GM23338 (cell line): Measurements from ENCODE around the gene PTBP3. TPM values are rescaled to one million over a fixed set of nuclear protein-coding genes. Genes with fewer than 3 reads are reported as not detected.

Experiments
- ATAC-seq: fragments of 200-7000 bp; cut with Tn5 transposase; 3 replicates; pipeline ENCODE4 v1.9.1; 2020
- DNase-seq: peaks from one replicate; pipeline ENCODE4 v3.0.0-alpha.2; 2015; ENCODE audit warnings: low spot score
- H2AFZ ChIP-seq: fragments of 200-600 bp; sonication (generic); 2 replicates; pipeline ENCODE4 v1.8.0; 2016; ENCODE audit warnings: antibody characterized with exemption, mild to moderate bottlenecking, moderate library complexity
- H3F3A ChIP-seq: fragments of 200-600 bp; sonication (generic); replicated peaks from 2 replicates; pipeline ENCODE4 v1.8.0; 2017; ENCODE audit warnings: antibody characterized with exemption, mixed run types, low read depth
- H3K27ac ChIP-seq: fragments of 200-600 bp; sonication (generic); 2 replicates; pipeline ENCODE4 v1.6.1; 2016; ENCODE audit warnings: low read depth
- H3K27me3 ChIP-seq: fragments of 200-600 bp; sonication (generic); 2 replicates; pipeline ENCODE4 v1.8.0; 2016; ENCODE audit warnings: mild to moderate bottlenecking, mixed run types, moderate library complexity; ENCODE audit not compliant: insufficient read depth
- H3K36me3 ChIP-seq: fragments of 200-600 bp; sonication (generic); 2 replicates; pipeline ENCODE4 v1.8.0; 2016; ENCODE audit warnings: mild to moderate bottlenecking; ENCODE audit not compliant: insufficient read depth
- H3K4me1 ChIP-seq: fragments of 200-600 bp; sonication (generic); 2 replicates; pipeline ENCODE4 v1.8.0; 2016; ENCODE audit warnings: mild to moderate bottlenecking, moderate library complexity; ENCODE audit not compliant: insufficient read depth
- H3K4me2 ChIP-seq: fragments of 200-600 bp; sonication (generic); 2 replicates; pipeline ENCODE4 v1.7.1; 2017; ENCODE audit warnings: mixed run types
- H3K4me3 ChIP-seq: fragments of 200-600 bp; sonication (generic); 2 replicates; pipeline ENCODE4 v1.6.1; 2016; ENCODE audit warnings: mixed run types
- H3K79me2 ChIP-seq: fragments of 200-600 bp; sonication (generic); replicated peaks from 2 replicates; pipeline ENCODE4 v1.8.0; 2017; ENCODE audit warnings: mild to moderate bottlenecking; ENCODE audit not compliant: insufficient read depth
- H3K9me2 ChIP-seq: fragments of 200-600 bp; sonication (generic); 2 replicates; pipeline ENCODE4 v1.8.0; 2017; ENCODE audit not compliant: insufficient read depth
- H4K20me1 ChIP-seq: fragments of 200-600 bp; sonication (generic); replicated peaks from 2 replicates; pipeline ENCODE4 v1.8.0; 2017; ENCODE audit warnings: mild to moderate bottlenecking; ENCODE audit not compliant: insufficient read depth
- H3K27ac Mint-ChIP-seq: 2 replicates; pipeline ENCODE4 v1.8.0; 2020; ENCODE audit warnings: inconsistent platforms, mild to moderate bottlenecking, moderate library complexity, mixed read lengths
- H3K27me3 Mint-ChIP-seq: 3 replicates; pipeline ENCODE4 v1.8.0; 2022; ENCODE audit warnings: low read depth, mild to moderate bottlenecking, moderate library complexity, mixed read lengths, inconsistent platforms; ENCODE audit not compliant: insufficient read depth, poor library complexity
- H3K36me3 Mint-ChIP-seq: 3 replicates; pipeline ENCODE4 v1.8.0; 2021; ENCODE audit warnings: low read depth, mild to moderate bottlenecking, inconsistent platforms, moderate library complexity, mixed read lengths
- H3K4me1 Mint-ChIP-seq: 3 replicates; pipeline ENCODE4 v1.8.0; 2020; ENCODE audit warnings: mild to moderate bottlenecking, inconsistent platforms, mixed read lengths
- H3K4me3 Mint-ChIP-seq: 3 replicates; pipeline ENCODE4 v1.8.0; 2021; ENCODE audit warnings: moderate library complexity, mild to moderate bottlenecking, inconsistent platforms, mixed read lengths
- H3K9me3 Mint-ChIP-seq: 3 replicates; pipeline ENCODE4 v1.8.0; 2020; ENCODE audit warnings: moderate library complexity, mild to moderate bottlenecking, inconsistent platforms, mixed read lengths
- CREB1 ChIP-seq: fragments of 250-450 bp; sonication (Bioruptor Pico); IDR thresholded peaks from 2 replicates; pipeline ENCODE4 v1.5.0; 2020; ENCODE audit warnings: low read depth, mild to moderate bottlenecking, moderate library complexity
- ETS1 ChIP-seq: IDR thresholded peaks from 2 replicates; pipeline ENCODE4 v1.6.1; 2016; ENCODE audit warnings: antibody characterized with exemption
- EZH2 ChIP-seq: fragments of 200-600 bp; sonication (generic); IDR thresholded peaks from one replicate; pipeline ENCODE4 v1.8.0; 2017; ENCODE audit warnings: antibody characterized with exemption, mild to moderate bottlenecking, low read depth; ENCODE audit not compliant: unreplicated experiment
- EZH2phosphoT487 ChIP-seq: fragments of 200-600 bp; sonication (generic); IDR thresholded peaks from one replicate; pipeline ENCODE4 v1.8.1; 2018; ENCODE audit warnings: antibody characterized with exemption; ENCODE audit not compliant: unreplicated experiment
- JUNB ChIP-seq: IDR thresholded peaks from one replicate; pipeline ENCODE4 v1.6.1; 2016; ENCODE audit warnings: antibody characterized with exemption; ENCODE audit not compliant: unreplicated experiment
- NANOG ChIP-seq: IDR thresholded peaks from 2 replicates; pipeline ENCODE4 v1.6.1; 2016; ENCODE audit warnings: antibody characterized with exemption, borderline replicate concordance
- POLR2AphosphoS5 ChIP-seq: IDR thresholded peaks from 2 replicates; pipeline ENCODE4 v1.6.1; 2016; ENCODE audit warnings: antibody characterized with exemption, low read depth
- REST ChIP-seq: IDR thresholded peaks from one replicate; pipeline ENCODE4 v1.6.1; 2018; ENCODE audit warnings: antibody characterized with exemption; ENCODE audit not compliant: unreplicated experiment
- STAT1 ChIP-seq: IDR thresholded peaks from one replicate; pipeline ENCODE4 v1.6.1; 2016; ENCODE audit warnings: antibody characterized with exemption; ENCODE audit not compliant: unreplicated experiment
- ZNF114 ChIP-seq: fragments of 250-450 bp; sonication (Bioruptor Pico); IDR thresholded peaks from 2 replicates; pipeline ENCODE4 v1.5.0; 2020; ENCODE audit warnings: mild to moderate bottlenecking, moderate library complexity
- ZNF331 ChIP-seq: fragments of 250-450 bp; sonication (Bioruptor Pico); IDR thresholded peaks from 2 replicates; pipeline ENCODE4 v1.5.0; 2020; ENCODE audit warnings: low read depth, mild to moderate bottlenecking, moderate library complexity
- ZNF462 ChIP-seq: fragments of 250-450 bp; sonication (Bioruptor Pico); IDR thresholded peaks from 2 replicates; pipeline ENCODE4 v1.5.0; 2020; ENCODE audit warnings: mild to moderate bottlenecking, moderate library complexity
- polyA plus RNA-seq: library from polyadenylated mRNA; unstranded; fragments of >200 nt; fragmentation: Nextera tagmentation; extraction: Ambion mirVana; gene quantifications from 2 replicates; pipeline ENCODE4 v1.2.1, GENCODE V29; 2016
- total RNA-seq: library from RNA; depleted of rRNA; stranded (reverse); fragments of >200 nt; shearing (Covaris generic); gene quantifications from 2 replicates; pipeline ENCODE4 v1.2.3, GENCODE V29; 2014
- TF ChIP-seq, protein P1 (sequence below), 2 experiments: fragments of 200-600 bp in 1 of 2; sonication (generic) in 1 of 2; conservative IDR thresholded peaks; 2 replicates each; pipeline versions ENCODE4 v1.5.1 to v1.6.1; 2016 to 2017; ENCODE audit warnings: antibody characterized with exemption in 2 of 2, low read depth in 2 of 2, mild to moderate bottlenecking in 2 of 2, moderate library complexity in 1 of 2

The PTBP3 gene
- total and polyA plus RNA-seq, 2 experiments from 2014 or later, result 20.0 to 92.9 TPM

GRCh38 chr9:112273876-112274275 lies 59.5 kb downstream of the PTBP3 start:
- H3K4me3 ChIP-seq, result no peak overlapping the region
- Mint-ChIP-seq H3K9me3 (no peaks in the 10 kb centered on the region), H3K36me3 (peaks cover 3% of the 10 kb centered on the region; the same call in 2 of the 3 replicates), H3K4me1 (peaks cover 28% of the 10 kb centered on the region; the same call in 2 of the 3 replicates), H3K27ac (0 out of 2 replicates have a peak overlapping the region, but pooled peaks have one; percentile 16), H3K27me3 (no peaks in the 10 kb centered on the region), H3K4me3 (no peak overlapping the region)
- no peaks in the 10 kb centered on the region for H3K27me3 ChIP-seq
- H3F3A ChIP-seq, result no peaks in the 10 kb centered on the region
- no peak overlapping the region for H3K4me2 ChIP-seq
- H3K27ac ChIP-seq, result no peak overlapping the region
- no peak for ATAC-seq
- TF ChIP-seq NANOG (no peak), POLR2AphosphoS5 (no peak), EZH2phosphoT487 (no peak), STAT1 (no peak), CREB1 (no peak), ZNF462 (no peak), EZH2 (no peak), ZNF114 (no peak), ZNF331 (no peak), JUNB (no peak), REST (no peak), ETS1 (no peak)
- TF ChIP-seq, protein P1, sequence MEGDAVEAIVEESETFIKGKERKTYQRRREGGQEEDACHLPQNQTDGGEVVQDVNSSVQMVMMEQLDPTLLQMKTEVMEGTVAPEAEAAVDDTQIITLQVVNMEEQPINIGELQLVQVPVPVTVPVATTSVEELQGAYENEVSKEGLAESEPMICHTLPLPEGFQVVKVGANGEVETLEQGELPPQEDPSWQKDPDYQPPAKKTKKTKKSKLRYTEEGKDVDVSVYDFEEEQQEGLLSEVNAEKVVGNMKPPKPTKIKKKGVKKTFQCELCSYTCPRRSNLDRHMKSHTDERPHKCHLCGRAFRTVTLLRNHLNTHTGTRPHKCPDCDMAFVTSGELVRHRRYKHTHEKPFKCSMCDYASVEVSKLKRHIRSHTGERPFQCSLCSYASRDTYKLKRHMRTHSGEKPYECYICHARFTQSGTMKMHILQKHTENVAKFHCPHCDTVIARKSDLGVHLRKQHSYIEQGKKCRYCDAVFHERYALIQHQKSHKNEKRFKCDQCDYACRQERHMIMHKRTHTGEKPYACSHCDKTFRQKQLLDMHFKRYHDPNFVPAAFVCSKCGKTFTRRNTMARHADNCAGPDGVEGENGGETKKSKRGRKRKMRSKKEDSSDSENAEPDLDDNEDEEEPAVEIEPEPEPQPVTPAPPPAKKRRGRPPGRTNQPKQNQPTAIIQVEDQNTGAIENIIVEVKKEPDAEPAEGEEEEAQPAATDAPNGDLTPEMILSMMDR (conservative IDR thresholded peaks at IDR 0.05; ENCODE audit: low read depth in 2 of 2), result no peak
- H3K4me1 ChIP-seq, result peaks cover 14% of the 10 kb centered on the region; the same call in 1 of the 2 replicates
- DNase-seq, result no peak
- H3K9me2 ChIP-seq, result no peaks in the 10 kb centered on the region
- no peaks in the 10 kb centered on the region for H3K36me3 ChIP-seq
- no peak overlapping the region for H2AFZ ChIP-seq
- peaks cover 3% of the 10 kb centered on the region; the same call in 1 of the 2 replicates for H4K20me1 ChIP-seq
- H3K79me2 ChIP-seq, result peaks cover 55% of the 10 kb centered on the region
